Activated naive CD8-positive, alpha-beta T cell treated with anti-CD3 and anti-CD28 coated beads, Interleukin-2, amount 50 U/mL, for 24 hours (primary cell): ENCODE results near the gene SLC16A5.
"Not testable (repeated sequence)": the region's sequence is repeated elsewhere in the genome, so short reads cannot be mapped to it uniquely, and the experiment has no call there.

ENCODE experiments used
- ATAC-seq: fragments of 150-1000 bp; cut with Tn5 transposase; one replicate; pipeline ENCODE4 v1.10.0; 2021
- DNase-seq: peaks from one replicate; pipeline ENCODE4 v3.0.0; 2021
- H3K27ac Mint-ChIP-seq: one replicate; pipeline ENCODE4 v1.8.0; 2021; ENCODE audit warnings: mild to moderate bottlenecking, mixed read lengths
- H3K27me3 Mint-ChIP-seq: one replicate; pipeline ENCODE4 v1.8.0; 2021; ENCODE audit warnings: mixed read lengths
- H3K36me3 Mint-ChIP-seq: one replicate; pipeline ENCODE4 v1.8.0; 2021; ENCODE audit warnings: low read depth, mixed read lengths
- H3K4me1 Mint-ChIP-seq: one replicate; pipeline ENCODE4 v1.8.0; 2021; ENCODE audit warnings: mixed read lengths
- H3K4me3 Mint-ChIP-seq: one replicate; pipeline ENCODE4 v1.8.0; 2021; ENCODE audit warnings: mild to moderate bottlenecking, moderate library complexity, mixed read lengths
- H3K9me3 Mint-ChIP-seq: one replicate; pipeline ENCODE4 v1.8.0; 2021; ENCODE audit warnings: mixed read lengths

Gene SLC16A5

GRCh38 chr17:75059369-75060345 lies 28.1 kb upstream of the SLC16A5 start:
- Mint-ChIP-seq H3K36me3 (peaks cover 26% of the 10 kb centered on the region), H3K4me3 (no peak overlapping the region), H3K4me1 (peaks cover 2% of the 10 kb centered on the region), H3K27ac (no peak overlapping the region), H3K9me3 (no peaks in the 10 kb centered on the region), H3K27me3 (no peaks in the 10 kb centered on the region)
- no peak for DNase-seq
- no peak for ATAC-seq

GRCh38 chr17:75060434-75061054 lies 27.2 kb upstream of the SLC16A5 start:
- Mint-ChIP-seq H3K4me3 (no peak overlapping the region), H3K4me1 (peaks cover 10% of the 10 kb centered on the region), H3K27ac (no peak overlapping the region), H3K27me3 (no peaks in the 10 kb centered on the region), H3K9me3 (no peaks in the 10 kb centered on the region), H3K36me3 (peaks cover 26% of the 10 kb centered on the region)
- DNase-seq, result no peak
- no peak for ATAC-seq

- H3K4me1 Mint-ChIP-seq, result peaks cover 15% of the 10 kb centered on the region
- H3K27me3 Mint-ChIP-seq, result no peaks in the 10 kb centered on the region
- ATAC-seq, result no peak
- DNase-seq, result no peak
- H3K4me3 Mint-ChIP-seq, result no peak overlapping the region
- no peak overlapping the region for H3K27ac Mint-ChIP-seq
- no peaks in the 10 kb centered on the region for H3K9me3 Mint-ChIP-seq
- H3K36me3 Mint-ChIP-seq, result peaks cover 24% of the 10 kb centered on the region
Measured at GRCh38 chr17:75061055-75061438, 26.7 kb upstream of the SLC16A5 start.

- H3K36me3 Mint-ChIP-seq, result peaks cover 21% of the 10 kb centered on the region
- ATAC-seq, result no peak
- H3K4me1 Mint-ChIP-seq, result peaks cover 21% of the 10 kb centered on the region
- no peak for DNase-seq
- H3K9me3 Mint-ChIP-seq, result no peaks in the 10 kb centered on the region
- H3K27ac Mint-ChIP-seq, result no peak overlapping the region
- H3K27me3 Mint-ChIP-seq, result no peaks in the 10 kb centered on the region
- no peak overlapping the region for H3K4me3 Mint-ChIP-seq
Measured at GRCh38 chr17:75061618-75062017, 26.1 kb upstream of the SLC16A5 start.

GRCh38 chr17:75063201-75063600 lies 24.6 kb upstream of the SLC16A5 start:
- Mint-ChIP-seq H3K27me3 (no peaks in the 10 kb centered on the region), H3K27ac (no peak overlapping the region), H3K4me1 (peaks cover 32% of the 10 kb centered on the region), H3K4me3 (no peak overlapping the region), H3K9me3 (no peaks in the 10 kb centered on the region), H3K36me3 (peaks cover 20% of the 10 kb centered on the region)
- DNase-seq (no peak), ATAC-seq (no peak)

- Mint-ChIP-seq H3K4me3 (no peak overlapping the region), H3K4me1 (peaks cover 32% of the 10 kb centered on the region), H3K36me3 (peaks cover 20% of the 10 kb centered on the region), H3K27me3 (no peaks in the 10 kb centered on the region), H3K9me3 (no peaks in the 10 kb centered on the region), H3K27ac (no peak overlapping the region)
- ATAC-seq, result no peak
- DNase-seq, result no peak
Measured at GRCh38 chr17:75063626-75064025, 24.1 kb upstream of the SLC16A5 start.

- Mint-ChIP-seq H3K4me1 (peaks cover 34% of the 10 kb centered on the region), H3K9me3 (no peaks in the 10 kb centered on the region), H3K27me3 (no peaks in the 10 kb centered on the region), H3K27ac (no peak overlapping the region), H3K4me3 (no peak overlapping the region), H3K36me3 (peaks cover 20% of the 10 kb centered on the region)
- ATAC-seq, result no peak
- no peak for DNase-seq
Measured at GRCh38 chr17:75064040-75064439, 23.7 kb upstream of the SLC16A5 start.

GRCh38 chr17:75064460-75064859 lies 23.3 kb upstream of the SLC16A5 start:
- Mint-ChIP-seq H3K9me3 (no peaks in the 10 kb centered on the region), H3K4me3 (no peak overlapping the region)

GRCh38 chr17:75064867-75065561 lies 22.7 kb upstream of the SLC16A5 start:
- no peak overlapping the region for H3K4me3 Mint-ChIP-seq
- ATAC-seq, result no peak
- H3K27ac Mint-ChIP-seq, result peak overlapping the region; percentile 58

More at GRCh38 chr17:75064460-75064859, 23.3 kb upstream of the SLC16A5 start:
- Mint-ChIP-seq H3K27me3 (no peaks in the 10 kb centered on the region), H3K27ac (no peak overlapping the region), H3K36me3 (peaks cover 19% of the 10 kb centered on the region), H3K4me1 (peaks cover 34% of the 10 kb centered on the region)
- ATAC-seq (no peak), DNase-seq (no peak)

GRCh38 chr17:75065562-75066151 lies 22.1 kb upstream of the SLC16A5 start:
- no peaks in the 10 kb centered on the region for H3K27me3 Mint-ChIP-seq
- H3K4me1 Mint-ChIP-seq, result peaks cover 34% of the 10 kb centered on the region
- H3K36me3 Mint-ChIP-seq, result peaks cover 12% of the 10 kb centered on the region
- DNase-seq, result no peak
- ATAC-seq, result peak; percentile 76
- H3K4me3 Mint-ChIP-seq, result no peak overlapping the region
- peak overlapping the region; percentile 58 for H3K27ac Mint-ChIP-seq
- no peaks in the 10 kb centered on the region for H3K9me3 Mint-ChIP-seq

More at GRCh38 chr17:75064867-75065561, 22.7 kb upstream of the SLC16A5 start:
- H3K36me3 Mint-ChIP-seq, result peaks cover 14% of the 10 kb centered on the region
- no peaks in the 10 kb centered on the region for H3K27me3 Mint-ChIP-seq
- H3K4me1 Mint-ChIP-seq, result peaks cover 34% of the 10 kb centered on the region
- no peak for DNase-seq
- no peaks in the 10 kb centered on the region for H3K9me3 Mint-ChIP-seq

- Mint-ChIP-seq H3K36me3 (peaks cover 6% of the 10 kb centered on the region), H3K4me1 (peaks cover 34% of the 10 kb centered on the region), H3K27me3 (no peaks in the 10 kb centered on the region), H3K9me3 (no peaks in the 10 kb centered on the region), H3K27ac (peak overlapping the region; percentile 74), H3K4me3 (no peak overlapping the region)
- ATAC-seq (peak; percentile 63), DNase-seq (no peak)
Measured at GRCh38 chr17:75067856-75068255, 19.9 kb upstream of the SLC16A5 start.

GRCh38 chr17:75068750-75069149 lies 19.0 kb upstream of the SLC16A5 start:
- Mint-ChIP-seq H3K9me3 (no peaks in the 10 kb centered on the region), H3K4me3 (no peak overlapping the region), H3K27me3 (no peaks in the 10 kb centered on the region), H3K27ac (no peak overlapping the region), H3K36me3 (peaks cover 6% of the 10 kb centered on the region), H3K4me1 (peaks cover 34% of the 10 kb centered on the region)
- ATAC-seq (no peak), DNase-seq (no peak)

GRCh38 chr17:75069783-75070182 lies 18.0 kb upstream of the SLC16A5 start:
- H3K27ac Mint-ChIP-seq, result no peak overlapping the region
- no peaks in the 10 kb centered on the region for H3K27me3 Mint-ChIP-seq
- ATAC-seq, result no peak
- DNase-seq, result no peak
- no peaks in the 10 kb centered on the region for H3K9me3 Mint-ChIP-seq
- H3K4me1 Mint-ChIP-seq, result peaks cover 32% of the 10 kb centered on the region
- H3K4me3 Mint-ChIP-seq, result no peak overlapping the region
- peaks cover 4% of the 10 kb centered on the region for H3K36me3 Mint-ChIP-seq

- H3K27ac Mint-ChIP-seq, H3K4me3 Mint-ChIP-seq, H3K27me3 Mint-ChIP-seq, H3K36me3 Mint-ChIP-seq, H3K9me3 Mint-ChIP-seq, ATAC-seq, DNase-seq: not testable (repeated sequence)
- H3K4me1 Mint-ChIP-seq, result peaks cover 13% of the 10 kb centered on the region
Measured at GRCh38 chr17:75071478-75072271, 16.1 kb upstream of the SLC16A5 start.
